GM12878 (cell line): Measurements from ENCODE around the gene CNTN4.

ENCODE experiments used
- ATF3 ChIP-seq: IDR thresholded peaks from 2 replicates; pipeline ENCODE4 v1.6.1; 2011; ENCODE audit warnings: low read depth, mild to moderate bottlenecking, low read length, moderate library complexity, borderline replicate concordance; ENCODE audit errors: extremely low read depth
- CEBPB ChIP-seq, 2 experiments: fragments of 150-350 bp in 1 of 2; IDR thresholded peaks; 2 replicates each; pipeline ENCODE4 v1.6.1; 2012 to 2014; ENCODE audit warnings: low read depth in 2 of 2, low read length in 2 of 2, borderline replicate concordance in 1 of 2, inconsistent platforms in 1 of 2
- TCF12 ChIP-seq: IDR thresholded peaks from 2 replicates; pipeline ENCODE4 v1.6.1; 2011; ENCODE audit warnings: low read depth, mild to moderate bottlenecking, low read length
- TF ChIP-seq, protein P1 (sequence below): fragments of 450-650 bp; IDR thresholded peaks from 2 replicates; pipeline ENCODE4 v1.6.1; 2014; ENCODE audit warnings: mild to moderate bottlenecking
- TF ChIP-seq, protein P2 (sequence below): fragments of 450-650 bp; IDR thresholded peaks from 2 replicates; pipeline ENCODE4 v1.6.1; 2016; ENCODE audit warnings: mild to moderate bottlenecking

- TF ChIP-seq, protein P1, sequence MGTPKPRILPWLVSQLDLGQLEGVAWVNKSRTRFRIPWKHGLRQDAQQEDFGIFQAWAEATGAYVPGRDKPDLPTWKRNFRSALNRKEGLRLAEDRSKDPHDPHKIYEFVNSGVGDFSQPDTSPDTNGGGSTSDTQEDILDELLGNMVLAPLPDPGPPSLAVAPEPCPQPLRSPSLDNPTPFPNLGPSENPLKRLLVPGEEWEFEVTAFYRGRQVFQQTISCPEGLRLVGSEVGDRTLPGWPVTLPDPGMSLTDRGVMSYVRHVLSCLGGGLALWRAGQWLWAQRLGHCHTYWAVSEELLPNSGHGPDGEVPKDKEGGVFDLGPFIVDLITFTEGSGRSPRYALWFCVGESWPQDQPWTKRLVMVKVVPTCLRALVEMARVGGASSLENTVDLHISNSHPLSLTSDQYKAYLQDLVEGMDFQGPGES: no peak
- TF ChIP-seq TCF12 (no peak), ATF3 (no peak), CEBPB (IDR thresholded peaks at IDR 0.05; ENCODE audit: borderline replicate concordance in 1 of 2, low read depth in 2 of 2, low read length in 2 of 2) (no peak)
- TF ChIP-seq, protein P2, sequence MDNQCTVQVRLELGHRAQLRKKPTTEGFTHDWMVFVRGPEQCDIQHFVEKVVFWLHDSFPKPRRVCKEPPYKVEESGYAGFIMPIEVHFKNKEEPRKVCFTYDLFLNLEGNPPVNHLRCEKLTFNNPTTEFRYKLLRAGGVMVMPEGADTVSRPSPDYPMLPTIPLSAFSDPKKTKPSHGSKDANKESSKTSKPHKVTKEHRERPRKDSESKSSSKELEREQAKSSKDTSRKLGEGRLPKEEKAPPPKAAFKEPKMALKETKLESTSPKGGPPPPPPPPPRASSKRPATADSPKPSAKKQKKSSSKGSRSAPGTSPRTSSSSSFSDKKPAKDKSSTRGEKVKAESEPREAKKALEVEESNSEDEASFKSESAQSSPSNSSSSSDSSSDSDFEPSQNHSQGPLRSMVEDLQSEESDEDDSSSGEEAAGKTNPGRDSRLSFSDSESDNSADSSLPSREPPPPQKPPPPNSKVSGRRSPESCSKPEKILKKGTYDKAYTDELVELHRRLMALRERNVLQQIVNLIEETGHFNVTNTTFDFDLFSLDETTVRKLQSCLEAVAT: no peak
Measured at GRCh38 chr3:3081381-3082233, 982.9 kb downstream of the CNTN4 start.
